C4-2B (cell line): ENCODE data around the gene MAD2L2.

Experiments
- H3K27ac ChIP-seq: fragments of 450-650 bp; 2 replicates; pipeline ENCODE4 v1.5.1; 2017
- ZFX ChIP-seq: fragments of 450-650 bp; IDR thresholded peaks from 2 replicates; pipeline ENCODE4 v1.6.1; 2017
- TF ChIP-seq, protein P1 (sequence below): fragments of 450-650 bp; conservative IDR thresholded peaks from 2 replicates; pipeline ENCODE4 v1.5.1; 2017; ENCODE audit warnings: mild to moderate bottlenecking

Gene MAD2L2

DNA sequence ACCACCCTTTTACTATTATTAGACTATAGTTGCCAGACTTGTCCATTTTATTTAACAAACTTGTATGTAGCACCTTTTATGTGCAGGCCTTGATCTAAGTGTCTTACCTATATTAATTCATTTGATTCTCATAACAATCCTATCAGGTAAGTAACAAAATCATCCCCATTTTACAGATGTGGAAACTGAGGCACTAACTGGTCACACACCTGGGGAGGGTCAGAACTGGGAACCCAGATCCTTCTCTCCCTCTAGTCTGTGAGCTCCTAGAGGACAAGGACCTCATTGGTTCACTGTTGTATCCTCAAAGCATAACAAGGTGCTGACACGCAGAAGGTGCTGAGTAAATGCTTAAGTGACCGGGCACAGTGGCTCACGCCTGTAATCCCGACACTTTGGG, 41.6 kb downstream of the MAD2L2 start:
- TF ChIP-seq, protein P1, sequence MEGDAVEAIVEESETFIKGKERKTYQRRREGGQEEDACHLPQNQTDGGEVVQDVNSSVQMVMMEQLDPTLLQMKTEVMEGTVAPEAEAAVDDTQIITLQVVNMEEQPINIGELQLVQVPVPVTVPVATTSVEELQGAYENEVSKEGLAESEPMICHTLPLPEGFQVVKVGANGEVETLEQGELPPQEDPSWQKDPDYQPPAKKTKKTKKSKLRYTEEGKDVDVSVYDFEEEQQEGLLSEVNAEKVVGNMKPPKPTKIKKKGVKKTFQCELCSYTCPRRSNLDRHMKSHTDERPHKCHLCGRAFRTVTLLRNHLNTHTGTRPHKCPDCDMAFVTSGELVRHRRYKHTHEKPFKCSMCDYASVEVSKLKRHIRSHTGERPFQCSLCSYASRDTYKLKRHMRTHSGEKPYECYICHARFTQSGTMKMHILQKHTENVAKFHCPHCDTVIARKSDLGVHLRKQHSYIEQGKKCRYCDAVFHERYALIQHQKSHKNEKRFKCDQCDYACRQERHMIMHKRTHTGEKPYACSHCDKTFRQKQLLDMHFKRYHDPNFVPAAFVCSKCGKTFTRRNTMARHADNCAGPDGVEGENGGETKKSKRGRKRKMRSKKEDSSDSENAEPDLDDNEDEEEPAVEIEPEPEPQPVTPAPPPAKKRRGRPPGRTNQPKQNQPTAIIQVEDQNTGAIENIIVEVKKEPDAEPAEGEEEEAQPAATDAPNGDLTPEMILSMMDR, result no peak
- TF ChIP-seq ZFX, result no peak

DNA sequence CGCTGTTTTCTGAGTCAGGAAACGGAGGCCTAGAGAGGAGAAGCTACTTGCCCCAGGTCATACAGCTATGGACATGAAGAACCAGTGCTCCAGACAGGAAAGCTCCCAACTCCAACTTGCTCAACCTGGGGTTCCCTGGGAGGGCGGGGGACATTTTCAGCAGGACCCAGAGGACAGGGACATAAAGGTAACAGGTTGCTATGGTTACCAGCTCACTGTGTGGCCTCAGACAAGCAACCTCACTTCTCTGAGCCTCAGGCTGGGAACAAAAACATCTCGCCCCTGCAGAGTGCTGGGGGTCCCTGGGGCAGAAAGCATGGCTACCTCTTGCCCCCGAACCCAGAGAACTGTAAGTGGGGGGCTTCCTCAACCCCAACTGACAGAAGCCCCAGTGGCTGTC, 42.8 kb downstream of the MAD2L2 start:
- no peak for TF ChIP-seq ZFX
- TF ChIP-seq, protein P1, result no peak
- no peak overlapping the region for H3K27ac ChIP-seq

More for the DNA sequence above, 41.6 kb downstream of the MAD2L2 start:
- no peak overlapping the region for H3K27ac ChIP-seq

DNA sequence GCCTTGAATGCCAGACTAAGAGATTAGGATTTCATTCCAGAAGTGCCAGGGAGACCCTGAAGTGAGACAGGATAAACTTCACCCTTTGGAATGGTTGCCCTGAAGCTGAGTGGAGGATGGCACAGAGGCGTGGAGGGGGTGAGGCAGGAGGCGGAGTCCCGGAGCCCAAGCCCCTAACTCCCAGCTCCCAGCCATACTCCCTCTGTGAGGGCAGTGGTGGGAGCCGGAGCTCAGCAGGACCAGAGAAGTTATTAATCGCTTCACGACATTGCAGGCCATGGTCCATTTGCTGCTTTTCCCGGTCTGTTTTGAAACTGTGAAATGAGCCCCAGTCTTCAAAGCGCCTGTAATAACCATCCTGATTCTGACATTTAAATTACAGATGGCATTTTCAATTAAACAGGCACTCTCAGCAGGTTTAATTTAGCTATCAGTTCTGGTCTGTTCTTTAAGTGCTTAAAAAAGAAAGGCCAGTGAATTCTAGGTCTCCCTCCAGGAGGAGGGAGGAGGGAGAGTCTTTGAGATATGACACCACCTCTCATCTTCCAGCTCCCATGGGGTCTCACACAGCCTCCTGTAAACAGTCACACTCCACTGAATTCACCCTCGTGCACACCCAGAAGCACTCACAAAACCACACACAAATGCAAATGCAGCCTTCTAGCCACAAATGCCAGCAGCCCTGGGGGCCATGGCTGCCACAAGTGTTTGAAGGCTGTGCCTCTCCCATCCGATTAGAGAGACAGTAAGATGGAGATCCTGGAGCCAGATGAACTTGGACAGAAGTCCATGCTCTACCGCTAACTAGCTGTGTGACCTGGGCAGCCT, 46.4 kb downstream of the MAD2L2 start:
- no peak overlapping the region for H3K27ac ChIP-seq
- TF ChIP-seq ZFX, result no peak
- TF ChIP-seq, protein P1, result no peak

DNA sequence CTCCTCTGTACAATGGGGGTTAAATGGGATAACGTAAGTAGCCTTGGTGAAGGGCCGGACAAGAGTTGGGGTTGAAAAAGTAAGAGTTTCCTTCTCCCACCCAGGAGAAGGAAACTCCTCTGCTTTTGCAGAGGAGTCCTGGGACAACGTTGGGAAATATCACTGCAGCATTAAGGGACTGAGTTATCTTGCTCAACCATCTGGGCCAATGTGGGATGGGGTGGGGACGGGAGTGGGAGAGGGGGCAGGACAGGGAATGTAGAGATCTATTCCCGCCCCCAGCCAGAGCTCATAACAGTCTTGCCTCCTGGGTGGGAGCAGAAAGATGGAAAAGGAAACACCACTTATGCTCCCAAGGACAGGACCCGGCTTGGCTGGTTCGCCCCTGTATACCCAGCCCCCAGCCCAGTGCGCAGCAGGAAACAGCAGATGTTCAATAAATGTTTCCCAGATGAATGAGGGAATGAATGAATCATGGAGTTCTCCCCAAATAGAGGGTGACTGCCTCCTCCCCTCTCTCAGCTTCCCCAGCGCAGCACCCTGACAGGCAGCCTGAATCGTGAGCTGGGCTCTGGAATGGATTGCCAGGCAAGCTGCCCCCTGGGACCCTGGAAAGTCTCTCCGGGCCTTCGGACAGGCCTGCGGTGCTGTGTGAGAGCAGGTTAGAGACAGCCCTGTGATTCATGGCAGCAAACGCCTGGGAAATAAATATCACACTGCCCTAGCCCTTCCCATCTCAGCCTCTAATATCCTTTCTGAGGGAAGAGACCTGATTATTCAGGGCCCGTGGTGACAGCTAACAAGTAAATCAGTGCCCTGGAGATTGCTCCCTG, 51.5 kb downstream of the MAD2L2 start:
- TF ChIP-seq, protein P1, result no peak
- TF ChIP-seq ZFX, result no peak

DNA sequence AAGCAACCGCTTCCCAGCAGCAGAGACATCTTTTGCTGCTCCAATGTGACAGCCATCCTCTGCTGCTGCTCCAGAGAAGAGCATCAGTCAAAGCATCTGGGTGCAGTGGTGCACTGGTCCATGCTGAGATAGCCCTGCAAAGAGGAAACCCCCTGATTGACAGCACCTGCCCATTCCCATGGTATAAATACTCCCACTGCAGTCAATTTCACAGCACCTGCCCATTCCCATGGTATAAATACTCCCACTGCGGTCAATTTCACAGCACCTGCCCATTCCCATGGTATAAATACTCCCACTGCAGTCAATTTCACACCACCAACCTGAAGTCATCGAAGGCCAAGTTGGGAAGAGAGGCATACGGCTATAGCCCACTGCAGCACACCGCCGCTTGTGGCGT, 52.2 kb downstream of the MAD2L2 start:
- H3K27ac ChIP-seq, result no peak overlapping the region
- TF ChIP-seq ZFX, result no peak
- TF ChIP-seq, protein P1, result no peak

More for the DNA sequence above, 51.5 kb downstream of the MAD2L2 start:
- H3K27ac ChIP-seq, result no peak overlapping the region

DNA sequence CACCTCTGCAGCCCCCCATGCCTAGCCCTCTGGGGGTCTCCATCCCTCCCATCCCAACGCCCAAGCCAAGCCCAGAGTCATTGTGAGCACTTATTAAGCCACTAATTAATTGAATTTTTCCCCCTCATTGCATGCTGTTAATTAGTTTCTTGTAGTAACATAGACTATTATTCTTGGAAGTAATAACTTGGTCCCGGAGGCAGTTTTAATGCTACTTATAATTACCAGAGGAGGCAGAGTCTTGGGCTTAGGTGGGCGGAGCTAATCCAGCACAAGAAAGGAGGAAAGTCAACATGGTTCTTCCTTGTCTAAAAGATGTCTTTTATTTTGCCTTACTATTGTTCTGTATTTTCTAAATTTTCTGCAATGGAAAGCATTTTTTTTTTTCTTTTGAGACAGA, 54.4 kb downstream of the MAD2L2 start:
- no peak overlapping the region for H3K27ac ChIP-seq
- TF ChIP-seq, protein P1, result no peak
- no peak for TF ChIP-seq ZFX
